GM21447 (cell line): ENCODE data around the gene RENBP.

Source experiments
- ATAC-seq: cut with Tn5 transposase; IDR thresholded peaks from one replicate; pipeline ENCODE4 v1.9.1; 2021; ENCODE audit not compliant: unreplicated experiment

RENBP gene

GRCh38 chrX:153900831-153901752, 43.4 kb downstream of the RENBP start:
- ATAC-seq: peak; percentile 87

- ATAC-seq: no peak
These were observed 46.5 kb downstream of the RENBP start for GRCh38 chrX:153897899-153898298.

GRCh38 chrX:153889123-153889522, 55.3 kb downstream of the RENBP start:
- no peak for ATAC-seq

- peak; percentile 70 for ATAC-seq
These were observed 56.1 kb downstream of the RENBP start for GRCh38 chrX:153888344-153888743.

GRCh38 chrX:153887385-153887784, 57.1 kb downstream of the RENBP start:
- no peak for ATAC-seq

GRCh38 chrX:153886915-153887314, 57.5 kb downstream of the RENBP start:
- ATAC-seq: no peak

GRCh38 chrX:153885968-153886903, 58.2 kb downstream of the RENBP start, which contains the start of gene L1CAM:
L1CAM (minus strand) TSS chrX:153886173; CDS start chrX:153875836, 10,337 bp downstream.
- ATAC-seq: no peak
